SH-SY5Y (cell line): ENCODE results near the gene PTPN3.

Experiments
- GATA2 ChIP-seq: IDR thresholded peaks from 2 replicates; pipeline ENCODE4 v1.6.1; 2011; ENCODE audit warnings: mild to moderate bottlenecking, low read depth, low read length
- GATA3 ChIP-seq: IDR thresholded peaks from 2 replicates; pipeline ENCODE4 v1.6.1; 2011; ENCODE audit warnings: low read depth, mild to moderate bottlenecking, low read length, moderate library complexity

DNA sequence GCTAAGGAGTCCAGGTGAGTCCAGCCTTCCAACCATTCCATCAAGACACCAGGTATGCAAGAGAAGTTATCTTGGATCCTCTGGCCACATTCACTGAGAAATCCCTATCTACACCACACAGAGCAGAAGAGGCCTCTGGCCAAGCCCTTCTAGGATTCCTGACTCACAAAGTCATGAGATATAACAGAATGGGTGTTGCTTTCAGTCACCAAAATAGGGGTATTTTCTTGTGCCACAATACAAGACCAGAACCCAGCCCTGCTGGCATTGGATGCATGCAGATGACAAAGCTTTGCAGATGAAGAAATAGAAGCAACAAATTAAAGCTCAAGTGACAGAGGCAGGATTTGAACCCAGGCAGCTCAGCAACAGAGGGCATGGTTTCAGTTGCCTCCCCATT, 73.5 kb downstream of the PTPN3 start:
- no peak for TF ChIP-seq GATA3
- TF ChIP-seq GATA2 = no peak
